NCI-H226 (cell line): ENCODE results near the gene HSDL2.

Source experiments
- DNase-seq: peaks from one replicate; pipeline ENCODE4 v3.0.0-alpha.2; 2015

HSDL2 gene

GRCh38 chr9:112462855-112463254, 82.9 kb downstream of the HSDL2 start:
- DNase-seq, result no peak

- DNase-seq, result no peak
These were observed 85.4 kb downstream of the HSDL2 start for GRCh38 chr9:112465352-112465751.

GRCh38 chr9:112472996-112473395, 93.1 kb downstream of the HSDL2 start:
- DNase-seq, result no peak

GRCh38 chr9:112473986-112474385, 94.1 kb downstream of the HSDL2 start:
- DNase-seq, result no peak

- DNase-seq, result no peak
These were observed 95.4 kb downstream of the HSDL2 start for GRCh38 chr9:112475318-112475717.

GRCh38 chr9:112477330-112477729, 97.4 kb downstream of the HSDL2 start:
- no peak for DNase-seq

- DNase-seq, result no peak
These were observed 99.3 kb downstream of the HSDL2 start for GRCh38 chr9:112479221-112479620.

- DNase-seq, result no peak
These were observed 104.7 kb downstream of the HSDL2 start for GRCh38 chr9:112484607-112485006.

- no peak for DNase-seq
These were observed 105.7 kb downstream of the HSDL2 start for GRCh38 chr9:112485574-112485973.

GRCh38 chr9:112486221-112487007, 106.5 kb downstream of the HSDL2 start, which contains the start of gene KIAA1958:
TSS of gene KIAA1958 (plus strand) at chr9:112486827. CDS start at chr9:112574081, 87,254 bp downstream.
- DNase-seq, result peak; percentile 64

- peak; percentile 48 for DNase-seq
These were observed 107.3 kb downstream of the HSDL2 start for GRCh38 chr9:112487008-112487798.

GRCh38 chr9:112487799-112488340, 108.0 kb downstream of the HSDL2 start:
- no peak for DNase-seq

GRCh38 chr9:112489039-112489546, 109.2 kb downstream of the HSDL2 start:
- no peak for DNase-seq

GRCh38 chr9:112489876-112490666, 110.2 kb downstream of the HSDL2 start:
- no peak for DNase-seq

GRCh38 chr9:112493393-112494137, 113.7 kb downstream of the HSDL2 start:
- DNase-seq, result no peak

GRCh38 chr9:112494153-112494552, 114.2 kb downstream of the HSDL2 start:
- no peak for DNase-seq

GRCh38 chr9:112495614-112496013, 115.7 kb downstream of the HSDL2 start:
- no peak for DNase-seq

GRCh38 chr9:112496074-112496722, 116.3 kb downstream of the HSDL2 start:
- no peak for DNase-seq

GRCh38 chr9:112500842-112501241, 120.9 kb downstream of the HSDL2 start:
- DNase-seq, result no peak

- no peak for DNase-seq
These were observed 121.4 kb downstream of the HSDL2 start for GRCh38 chr9:112501287-112501686.

- no peak for DNase-seq
These were observed 122.5 kb downstream of the HSDL2 start for GRCh38 chr9:112502175-112502946.
